ENCODE measurements around the gene TMEM250.

TMEM250 gene

GRCh38 chr9:136092741-136093140, 25.9 kb downstream of the TMEM250 start:
- POLR2A ChIA-PET = no interaction called here
- CTCF ChIA-PET = interaction anchor here (1.2 to 3.6 kb wide), 3 partner anchors 29 to 191 kb away, joined by 4 to 35 read pairs (median 9); no protein-coding TSS in a partner anchor
- DNase-seq (ENCODE audit: low read depth, low spot score) = no peak
- TF ChIP-seq, protein P1, sequence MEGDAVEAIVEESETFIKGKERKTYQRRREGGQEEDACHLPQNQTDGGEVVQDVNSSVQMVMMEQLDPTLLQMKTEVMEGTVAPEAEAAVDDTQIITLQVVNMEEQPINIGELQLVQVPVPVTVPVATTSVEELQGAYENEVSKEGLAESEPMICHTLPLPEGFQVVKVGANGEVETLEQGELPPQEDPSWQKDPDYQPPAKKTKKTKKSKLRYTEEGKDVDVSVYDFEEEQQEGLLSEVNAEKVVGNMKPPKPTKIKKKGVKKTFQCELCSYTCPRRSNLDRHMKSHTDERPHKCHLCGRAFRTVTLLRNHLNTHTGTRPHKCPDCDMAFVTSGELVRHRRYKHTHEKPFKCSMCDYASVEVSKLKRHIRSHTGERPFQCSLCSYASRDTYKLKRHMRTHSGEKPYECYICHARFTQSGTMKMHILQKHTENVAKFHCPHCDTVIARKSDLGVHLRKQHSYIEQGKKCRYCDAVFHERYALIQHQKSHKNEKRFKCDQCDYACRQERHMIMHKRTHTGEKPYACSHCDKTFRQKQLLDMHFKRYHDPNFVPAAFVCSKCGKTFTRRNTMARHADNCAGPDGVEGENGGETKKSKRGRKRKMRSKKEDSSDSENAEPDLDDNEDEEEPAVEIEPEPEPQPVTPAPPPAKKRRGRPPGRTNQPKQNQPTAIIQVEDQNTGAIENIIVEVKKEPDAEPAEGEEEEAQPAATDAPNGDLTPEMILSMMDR (IDR thresholded peaks at IDR 0.05; ENCODE audit: insufficient read depth, low read length, missing control alignments) = no peak
- H3K4me3 ChIP-seq (ENCODE audit: low read depth, low read length) = peak overlapping the region; percentile 75

GRCh38 chr9:136092353-136092650, 26.4 kb downstream of the TMEM250 start:
- TF ChIP-seq, protein P1 (IDR thresholded peaks at IDR 0.05; ENCODE audit: insufficient read depth, low read length, missing control alignments) = no peak
- no peak for DNase-seq (ENCODE audit: low read depth, low spot score)
- CTCF ChIA-PET = interaction anchor here (1.2 to 3.6 kb wide), 2 partner anchors 30 to 124 kb away, joined by 9 to 35 read pairs; no protein-coding TSS in a partner anchor
- POLR2A ChIA-PET = no interaction called here
- no peak overlapping the region for H3K4me3 ChIP-seq (ENCODE audit: low read depth, low read length)

- no peak overlapping the region for H3K4me3 ChIP-seq (ENCODE audit: low read depth, low read length)
- no peak for DNase-seq (ENCODE audit: low read depth, low spot score)
- TF ChIP-seq, protein P1 (IDR thresholded peaks at IDR 0.05; ENCODE audit: insufficient read depth, low read length, missing control alignments) = no peak
- CTCF ChIA-PET = interaction anchor here (1.1 to 3.6 kb wide), 4 partner anchors 26 to 129 kb away, joined by 3 to 35 read pairs (median 8); no protein-coding TSS in a partner anchor
- POLR2A ChIA-PET = no interaction called here
Measured at GRCh38 chr9:136091582-136092352, 26.9 kb downstream of the TMEM250 start.

DNA sequence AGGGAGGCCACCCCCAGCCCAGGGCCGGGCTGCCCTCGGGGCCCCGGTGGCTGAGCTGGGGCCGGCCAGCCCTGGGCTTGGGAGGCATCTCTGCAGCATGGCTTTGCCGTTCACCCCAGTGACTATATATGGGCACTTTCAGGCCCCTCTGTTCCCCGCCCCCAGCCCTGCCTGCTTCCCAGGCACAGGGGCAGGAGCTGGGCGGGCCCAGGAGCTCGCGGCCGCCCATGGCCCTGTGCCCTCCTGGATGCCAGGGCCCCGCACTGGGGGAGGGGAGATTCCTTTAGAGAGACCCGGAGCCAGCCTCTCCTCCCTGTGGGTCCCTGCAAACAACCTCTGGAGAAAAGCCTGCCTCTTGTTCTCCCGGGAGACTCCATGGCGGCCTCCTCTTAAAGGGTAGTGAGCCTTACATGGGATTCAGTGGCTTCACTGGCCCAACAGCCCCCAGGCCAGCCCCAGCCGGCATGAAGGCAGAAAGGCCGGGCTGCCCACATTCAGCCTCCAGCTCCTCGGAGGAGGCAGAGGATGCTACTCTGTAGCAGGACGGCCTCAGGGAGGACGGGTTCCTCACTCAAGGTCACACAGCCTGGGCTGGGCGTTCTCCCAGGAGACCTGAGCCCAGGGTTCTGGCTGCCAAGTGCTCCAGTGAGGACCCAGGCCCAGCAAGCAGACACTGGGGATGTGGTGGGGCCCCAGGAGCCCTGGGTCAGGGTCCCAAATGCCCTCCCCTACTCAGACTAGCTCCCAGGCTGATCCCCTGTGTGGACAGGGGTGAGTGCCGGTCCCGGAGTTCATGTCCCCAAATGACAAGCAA, 27.7 kb downstream of the TMEM250 start:
- POLR2A ChIA-PET = interaction anchor here (0.7 kb wide), 1 partner anchor 11 kb away, joined by 3 read pairs; no protein-coding TSS in a partner anchor
- no peak for DNase-seq (ENCODE audit: low read depth, low spot score)

GRCh38 chr9:136090056-136090735, 28.5 kb downstream of the TMEM250 start:
- CTCF ChIA-PET = interaction anchor here (0.7 to 3.6 kb wide), 14 partner anchors 9 to 122 kb away, joined by 3 to 46 read pairs (median 4); no protein-coding TSS in a partner anchor

More for the DNA sequence above, 27.7 kb downstream of the TMEM250 start:
- no peak overlapping the region for H3K4me3 ChIP-seq (ENCODE audit: low read depth, low read length)
- CTCF ChIA-PET = interaction anchor here (0.9 to 3.6 kb wide), 9 partner anchors 9 to 128 kb away, joined by 3 to 46 read pairs (median 6); no protein-coding TSS in a partner anchor
- TF ChIP-seq, protein P1 (IDR thresholded peaks at IDR 0.05; ENCODE audit: insufficient read depth, low read length, missing control alignments) = no peak

More at GRCh38 chr9:136090056-136090735, 28.5 kb downstream of the TMEM250 start:
- DNase-seq (ENCODE audit: low read depth, low spot score) = no peak
- POLR2A ChIA-PET = interaction anchor here (0.7 kb wide), 1 partner anchor 10 kb away, joined by 3 read pairs; no protein-coding TSS in a partner anchor
- TF ChIP-seq, protein P1 (IDR thresholded peaks at IDR 0.05; ENCODE audit: insufficient read depth, low read length, missing control alignments) = no peak
- H3K4me3 ChIP-seq (ENCODE audit: low read depth, low read length) = no peak overlapping the region

Measured in AG04449 (cell line).